HEK293T (cell line): ENCODE results near the gene CHRM4.
A peak's percentile ranks its signal among the peaks of the same experiment; 100 is the strongest.
"Not testable (repeated sequence)": the region's sequence is repeated elsewhere in the genome, so short reads cannot be mapped to it uniquely, and the experiment has no call there.

ENCODE experiments used
- CTCF ChIA-PET: fragments of 350-600 bp; formaldehyde crosslinking; extraction: SDS; loops from one replicate; lab custom pipeline; 2021; ENCODE audit warnings: antibody characterized with exemption, inconsistent platforms; lab: Yijun Ruan, JAX
- POLR2A ChIA-PET: fragments of 350-600 bp; formaldehyde crosslinking; extraction: SDS; loops from one replicate; lab custom pipeline; 2020; ENCODE audit warnings: antibody characterized with exemption, inconsistent platforms; lab: Yijun Ruan, JAX
- DNase-seq: peaks from one replicate; pipeline ENCODE4 v3.0.0; 2012; ENCODE audit warnings: mixed read lengths; ENCODE audit errors: extremely low spot score
- ARNT ChIP-seq: fragments of 450-650 bp; IDR thresholded peaks from 2 replicates; pipeline ENCODE4 v1.6.1; 2017; ENCODE audit warnings: mild to moderate bottlenecking
- BHLHE40 ChIP-seq: fragments of 450-650 bp; IDR thresholded peaks from 2 replicates; pipeline ENCODE4 v1.6.1; 2016; ENCODE audit warnings: mild to moderate bottlenecking, moderate library complexity, borderline replicate concordance
- CTBP1 ChIP-seq: fragments of 450-650 bp; IDR thresholded peaks from 2 replicates; pipeline ENCODE4 v1.6.1; 2016; ENCODE audit warnings: borderline replicate concordance
- ELF4 ChIP-seq: fragments of 450-650 bp; IDR thresholded peaks from 2 replicates; pipeline ENCODE4 v1.6.1; 2017; ENCODE audit warnings: antibody characterized with exemption
- FOXA1 ChIP-seq: fragments of 450-650 bp; IDR thresholded peaks from 2 replicates; pipeline ENCODE4 v1.6.1; 2016; ENCODE audit warnings: mild to moderate bottlenecking
- FOXK2 ChIP-seq: fragments of 450-650 bp; IDR thresholded peaks from 2 replicates; pipeline ENCODE4 v1.6.1; 2016; ENCODE audit warnings: mild to moderate bottlenecking
- FOXM1 ChIP-seq: fragments of 450-650 bp; IDR thresholded peaks from 2 replicates; pipeline ENCODE4 v1.6.1; 2017; ENCODE audit warnings: mild to moderate bottlenecking, borderline replicate concordance
- HDGF ChIP-seq: fragments of 450-650 bp; IDR thresholded peaks from 2 replicates; pipeline ENCODE4 v1.6.1; 2017; ENCODE audit warnings: antibody characterized with exemption, borderline replicate concordance
- L3MBTL2 ChIP-seq: fragments of 450-650 bp; conservative IDR thresholded peaks from 2 replicates; pipeline ENCODE4 v1.6.1; 2016; ENCODE audit warnings: mild to moderate bottlenecking
- LEF1 ChIP-seq: fragments of 450-650 bp; IDR thresholded peaks from 2 replicates; pipeline ENCODE4 v1.6.1; 2017; ENCODE audit warnings: mild to moderate bottlenecking, borderline replicate concordance
- NFRKB ChIP-seq: fragments of 450-650 bp; IDR thresholded peaks from 2 replicates; pipeline ENCODE4 v1.6.1; 2016; ENCODE audit warnings: mild to moderate bottlenecking, moderate library complexity
- PKNOX1 ChIP-seq: fragments of 450-650 bp; IDR thresholded peaks from 2 replicates; pipeline ENCODE4 v1.6.1; 2016
- SP1 ChIP-seq: fragments of 450-650 bp; IDR thresholded peaks from 2 replicates; pipeline ENCODE4 v1.6.1; 2017
- SUZ12 ChIP-seq: fragments of 450-650 bp; IDR thresholded peaks from 2 replicates; pipeline ENCODE4 v1.6.1; 2016; ENCODE audit warnings: mild to moderate bottlenecking
- TARDBP ChIP-seq: fragments of 450-650 bp; IDR thresholded peaks from 2 replicates; pipeline ENCODE4 v1.6.1; 2016
- ZNF384 ChIP-seq: fragments of 450-650 bp; IDR thresholded peaks from 2 replicates; pipeline ENCODE4 v1.6.1; 2016

The CHRM4 gene

GRCh38 chr11:46380340-46381047, 11.1 kb downstream of the CHRM4 start:
- CTCF ChIA-PET = no interaction called here
- POLR2A ChIA-PET = interaction anchor here (0.8 kb wide), 1 partner anchor 28 kb away, joined by 3 read pairs; no protein-coding TSS in a partner anchor
- TF ChIP-seq SP1 (no peak), PKNOX1 (peak; percentile 24; the same call in 1 of the 2 replicates)
- DNase-seq = peak; percentile 56

GRCh38 chr11:46379482-46380293, 11.9 kb downstream of the CHRM4 start:
- DNase-seq = peak; percentile 43
- peak; percentile 20; the same call in 1 of the 2 replicates for TF ChIP-seq HDGF
- CTCF ChIA-PET, POLR2A ChIA-PET: not testable (repeated sequence)

GRCh38 chr11:46378811-46379481, 12.6 kb downstream of the CHRM4 start:
- CTCF ChIA-PET = interaction anchor here (1.6 kb wide), 1 partner anchor 9 kb away, joined by 8 read pairs; no protein-coding TSS in a partner anchor

GRCh38 chr11:46378296-46378695, 13.3 kb downstream of the CHRM4 start:
- no peak for TF ChIP-seq LEF1
- no peak for TF ChIP-seq FOXK2
- TF ChIP-seq TARDBP = no peak
- TF ChIP-seq ELF4 = no peak
- no peak for TF ChIP-seq HDGF
- TF ChIP-seq CTBP1 = no peak
- TF ChIP-seq FOXA1 = no peak
- TF ChIP-seq PKNOX1 = no peak
- TF ChIP-seq ZNF384 = no peak
- no peak for TF ChIP-seq BHLHE40
- ChIA-PET POLR2A (interaction anchor here (1.4 kb wide), 1 partner anchor 30 kb away, joined by 4 read pairs; no protein-coding TSS in a partner anchor), CTCF (interaction anchor here (1.6 kb wide), 1 partner anchor 9 kb away, joined by 8 read pairs; no protein-coding TSS in a partner anchor)
- DNase-seq = no peak

More at GRCh38 chr11:46378811-46379481, 12.6 kb downstream of the CHRM4 start:
- TF ChIP-seq ZNF384 = no peak
- no peak for TF ChIP-seq SUZ12
- no peak for TF ChIP-seq NFRKB
- no peak for TF ChIP-seq SP1
- no peak for TF ChIP-seq LEF1
- TF ChIP-seq TARDBP = no peak
- TF ChIP-seq FOXK2 = no peak
- TF ChIP-seq L3MBTL2 = no peak
- TF ChIP-seq ELF4 = no peak
- TF ChIP-seq FOXM1 = no peak
- no peak for TF ChIP-seq PKNOX1
- TF ChIP-seq BHLHE40 = no peak
- TF ChIP-seq ARNT = no peak
- TF ChIP-seq HDGF = no peak
- no peak for TF ChIP-seq CTBP1
- TF ChIP-seq FOXA1 = no peak
- no peak for DNase-seq
- POLR2A ChIA-PET = no interaction called here

- TF ChIP-seq NFRKB (no peak), TARDBP (no peak), FOXK2 (no peak), HDGF (no peak), LEF1 (no peak), BHLHE40 (no peak), L3MBTL2 (no peak), SUZ12 (no peak), SP1 (no peak), PKNOX1 (no peak), FOXM1 (no peak), ELF4 (no peak), CTBP1 (no peak), ZNF384 (no peak), FOXA1 (no peak), ARNT (no peak)
- no peak for DNase-seq
- POLR2A ChIA-PET = interaction anchor here (1.4 kb wide), 1 partner anchor 29 kb away, joined by 4 read pairs; no protein-coding TSS in a partner anchor
- CTCF ChIA-PET = interaction anchor here (1.6 kb wide), 1 partner anchor 8 kb away, joined by 8 read pairs; no protein-coding TSS in a partner anchor
Observed at GRCh38 chr11:46377831-46378230, 13.7 kb downstream of the CHRM4 start.
